PC-9 (cell line): ENCODE data around the gene RSF1. TPM values are rescaled to one million over a fixed set of nuclear protein-coding genes. Genes with fewer than 3 reads are reported as not detected.

Source experiments
- BruUV-seq: library from RNA; stranded (reverse); fragments of 400-500 nt; replicated peaks from 2 replicates; lab custom pipeline; 2021; lab: Mats Ljungman, UMichigan
- CTCF ChIA-PET: fragments of 300-600 bp; sonication (Branson Sonifier 250); formaldehyde crosslinking; loops from one replicate; lab custom pipeline; 2022; ENCODE audit warnings: antibody characterized with exemption; lab: Charles Lee
- POLR2A ChIA-PET: fragments of 300-600 bp; sonication (Branson Sonifier 250); formaldehyde crosslinking; loops from one replicate; lab custom pipeline; 2022; ENCODE audit warnings: antibody characterized with exemption; ENCODE audit not compliant: unreplicated experiment; lab: Charles Lee
- DNase-seq, 2 experiments: peaks; one replicate each; pipeline versions ENCODE4 v3.0.0 to v3.0.0-alpha.2; 2015 to 2022; ENCODE audit warnings: mixed read lengths in 1 of 2
- H2AFZ ChIP-seq: fragments of 200-600 bp; sonication (generic); 2 replicates; pipeline ENCODE4 v1.8.1; 2017; ENCODE audit warnings: antibody characterized with exemption
- H3F3A ChIP-seq: fragments of 200-600 bp; sonication (generic); 2 replicates; pipeline ENCODE4 v1.8.1; 2017; ENCODE audit warnings: antibody characterized with exemption, mild to moderate bottlenecking, low read depth; ENCODE audit not compliant: insufficient read depth
- H3K27ac ChIP-seq: fragments of 200-600 bp; sonication (generic); 2 replicates; pipeline ENCODE4 v1.6.1; 2016; ENCODE audit warnings: mixed run types
- H3K27me3 ChIP-seq: fragments of 200-600 bp; sonication (generic); 2 replicates; pipeline ENCODE4 v1.6.1; 2016; ENCODE audit warnings: low read depth, mixed run types; ENCODE audit not compliant: insufficient read depth
- H3K36me3 ChIP-seq: fragments of 200-600 bp; sonication (generic); 2 replicates; pipeline ENCODE4 v1.6.1; 2016; ENCODE audit warnings: low read depth, mixed run types
- H3K4me1 ChIP-seq: fragments of 200-600 bp; sonication (generic); replicated peaks from 2 replicates; pipeline ENCODE4 v1.6.1; 2016; ENCODE audit warnings: mixed run types; ENCODE audit not compliant: insufficient read depth
- H3K4me2 ChIP-seq: fragments of 200-600 bp; sonication (generic); 2 replicates; pipeline ENCODE4 v1.6.1; 2017; ENCODE audit warnings: mixed run types
- H3K4me3 ChIP-seq: fragments of 200-600 bp; sonication (generic); 2 replicates; pipeline ENCODE4 v1.6.1; 2016; ENCODE audit warnings: mixed run types
- H3K79me2 ChIP-seq: fragments of 200-600 bp; sonication (generic); 2 replicates; pipeline ENCODE4 v1.6.1; 2017; ENCODE audit warnings: low read depth, mixed run types
- H3K9me2 ChIP-seq: fragments of 200-600 bp; sonication (generic); 2 replicates; pipeline ENCODE4 v1.8.1; 2017; ENCODE audit warnings: mild to moderate bottlenecking; ENCODE audit not compliant: insufficient read depth
- H3K9me3 ChIP-seq: fragments of 200-600 bp; sonication (generic); 2 replicates; pipeline ENCODE4 v1.8.1; 2016; ENCODE audit warnings: low read depth; ENCODE audit not compliant: insufficient read depth
- H4K20me1 ChIP-seq: fragments of 200-600 bp; sonication (generic); 2 replicates; pipeline ENCODE4 v1.8.1; 2017; ENCODE audit not compliant: insufficient read depth
- EZH2 ChIP-seq: fragments of 200-600 bp; sonication (generic); IDR thresholded peaks from 2 replicates; pipeline ENCODE4 v1.8.0; 2017; ENCODE audit warnings: antibody characterized with exemption, low read depth
- intact Hi-C: fragments of 100-400 bp; cut with micrococcal nuclease; formaldehyde crosslinking; loops from one replicate; pipeline ENCODE4 v1.10.0; 2022; ENCODE audit not compliant: unreplicated experiment
- total RNA-seq: library from RNA; stranded (reverse); gene quantifications from 2 replicates; pipeline ENCODE4 v1.2.3, GENCODE V29; 2021
- TF ChIP-seq, protein P1 (sequence below): fragments of 200-600 bp; sonication (generic); conservative IDR thresholded peaks from 2 replicates; pipeline ENCODE4 v1.6.1; 2017; ENCODE audit warnings: mixed run types, antibody characterized with exemption, mild to moderate bottlenecking, moderate library complexity

Gene RSF1
- total RNA-seq, 1 experiment from 2014 or later: 110 TPM

DNA sequence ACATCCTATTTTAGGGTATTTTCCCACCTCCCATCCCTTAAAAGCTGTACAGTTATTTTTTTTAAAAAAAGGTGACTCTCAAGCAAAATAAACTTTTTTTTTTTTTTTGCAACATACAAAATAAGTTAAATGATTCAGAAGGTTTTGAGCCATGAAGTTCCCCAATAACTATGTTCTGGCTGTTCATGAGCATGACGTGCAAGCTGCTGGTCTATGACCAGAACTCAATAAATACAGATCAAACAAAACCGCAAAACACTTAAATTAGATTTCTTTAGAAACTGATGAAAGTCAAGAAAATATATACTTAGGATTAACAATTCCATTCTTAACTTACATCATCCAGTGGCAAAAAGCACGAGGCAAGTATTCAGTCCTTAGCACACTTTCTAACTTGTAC lies 158.9 kb downstream of the RSF1 start:
- H4K20me1 ChIP-seq: no peaks in the 10 kb centered on the region
- H3K4me1 ChIP-seq: no peaks in the 10 kb centered on the region
- no peak overlapping the region for H3K27ac ChIP-seq
- H2AFZ ChIP-seq: no peak overlapping the region
- H3F3A ChIP-seq: peaks cover 16% of the 10 kb centered on the region; the same call in 1 of the 2 replicates
- no peak overlapping the region for H3K4me3 ChIP-seq
- no peak for DNase-seq
- BruUV-seq: no TSS peak
- no peaks in the 10 kb centered on the region for H3K9me3 ChIP-seq
- ChIA-PET POLR2A (interaction anchor here (0.6 kb wide), 1 partner anchor 460 kb away, joined by 3 read pairs; no protein-coding TSS in a partner anchor), CTCF (no interaction called here)
- H3K4me2 ChIP-seq: no peak overlapping the region
- peaks cover 9% of the 10 kb centered on the region; the same call in 1 of the 2 replicates for H3K36me3 ChIP-seq
- H3K27me3 ChIP-seq: no peaks in the 10 kb centered on the region
- TF ChIP-seq, protein P1, sequence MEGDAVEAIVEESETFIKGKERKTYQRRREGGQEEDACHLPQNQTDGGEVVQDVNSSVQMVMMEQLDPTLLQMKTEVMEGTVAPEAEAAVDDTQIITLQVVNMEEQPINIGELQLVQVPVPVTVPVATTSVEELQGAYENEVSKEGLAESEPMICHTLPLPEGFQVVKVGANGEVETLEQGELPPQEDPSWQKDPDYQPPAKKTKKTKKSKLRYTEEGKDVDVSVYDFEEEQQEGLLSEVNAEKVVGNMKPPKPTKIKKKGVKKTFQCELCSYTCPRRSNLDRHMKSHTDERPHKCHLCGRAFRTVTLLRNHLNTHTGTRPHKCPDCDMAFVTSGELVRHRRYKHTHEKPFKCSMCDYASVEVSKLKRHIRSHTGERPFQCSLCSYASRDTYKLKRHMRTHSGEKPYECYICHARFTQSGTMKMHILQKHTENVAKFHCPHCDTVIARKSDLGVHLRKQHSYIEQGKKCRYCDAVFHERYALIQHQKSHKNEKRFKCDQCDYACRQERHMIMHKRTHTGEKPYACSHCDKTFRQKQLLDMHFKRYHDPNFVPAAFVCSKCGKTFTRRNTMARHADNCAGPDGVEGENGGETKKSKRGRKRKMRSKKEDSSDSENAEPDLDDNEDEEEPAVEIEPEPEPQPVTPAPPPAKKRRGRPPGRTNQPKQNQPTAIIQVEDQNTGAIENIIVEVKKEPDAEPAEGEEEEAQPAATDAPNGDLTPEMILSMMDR: no peak
- TF ChIP-seq EZH2: no peak
- no peaks in the 10 kb centered on the region for H3K9me2 ChIP-seq
- intact Hi-C loops: no loop called here
- no peaks in the 10 kb centered on the region for H3K79me2 ChIP-seq

DNA sequence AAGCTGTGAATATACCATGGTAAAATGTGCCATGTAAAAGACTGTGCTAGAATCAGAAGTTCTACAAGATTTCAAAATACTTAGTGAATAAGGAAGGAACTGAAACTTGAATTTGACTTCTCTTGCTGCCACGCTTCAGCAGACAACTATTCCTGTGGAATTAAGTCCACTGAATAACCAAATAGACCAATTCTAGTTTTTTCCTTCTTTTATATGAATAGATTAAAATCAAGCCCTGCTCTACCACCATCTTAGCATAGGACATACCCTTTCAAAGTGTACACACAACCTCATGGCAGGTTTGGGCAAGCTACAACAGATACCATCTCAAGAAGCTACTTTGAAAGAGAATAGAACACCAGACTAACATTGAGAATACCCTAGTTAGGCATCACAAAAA lies 159.6 kb downstream of the RSF1 start:
- Histone ChIP-seq H2AFZ (no peak overlapping the region), H3K9me3 (no peaks in the 10 kb centered on the region), H3K27me3 (no peaks in the 10 kb centered on the region), H3K9me2 (no peaks in the 10 kb centered on the region), H3K36me3 (peaks cover 9% of the 10 kb centered on the region; the same call in 1 of the 2 replicates), H3K4me3 (no peak overlapping the region), H3K79me2 (no peaks in the 10 kb centered on the region), H3F3A (peaks cover 16% of the 10 kb centered on the region; the same call in 1 of the 2 replicates), H3K4me2 (no peak overlapping the region), H4K20me1 (no peaks in the 10 kb centered on the region), H3K27ac (no peak overlapping the region), H3K4me1 (no peaks in the 10 kb centered on the region)
- TF ChIP-seq, protein P1: no peak
- no peak for TF ChIP-seq EZH2
- ChIA-PET CTCF (no interaction called here), POLR2A (interaction anchor here (0.6 kb wide), 1 partner anchor 904 kb away, joined by 10 read pairs; no protein-coding TSS in a partner anchor)
- BruUV-seq: no TSS peak
- DNase-seq: no peak
- intact Hi-C loops: no loop called here

DNA sequence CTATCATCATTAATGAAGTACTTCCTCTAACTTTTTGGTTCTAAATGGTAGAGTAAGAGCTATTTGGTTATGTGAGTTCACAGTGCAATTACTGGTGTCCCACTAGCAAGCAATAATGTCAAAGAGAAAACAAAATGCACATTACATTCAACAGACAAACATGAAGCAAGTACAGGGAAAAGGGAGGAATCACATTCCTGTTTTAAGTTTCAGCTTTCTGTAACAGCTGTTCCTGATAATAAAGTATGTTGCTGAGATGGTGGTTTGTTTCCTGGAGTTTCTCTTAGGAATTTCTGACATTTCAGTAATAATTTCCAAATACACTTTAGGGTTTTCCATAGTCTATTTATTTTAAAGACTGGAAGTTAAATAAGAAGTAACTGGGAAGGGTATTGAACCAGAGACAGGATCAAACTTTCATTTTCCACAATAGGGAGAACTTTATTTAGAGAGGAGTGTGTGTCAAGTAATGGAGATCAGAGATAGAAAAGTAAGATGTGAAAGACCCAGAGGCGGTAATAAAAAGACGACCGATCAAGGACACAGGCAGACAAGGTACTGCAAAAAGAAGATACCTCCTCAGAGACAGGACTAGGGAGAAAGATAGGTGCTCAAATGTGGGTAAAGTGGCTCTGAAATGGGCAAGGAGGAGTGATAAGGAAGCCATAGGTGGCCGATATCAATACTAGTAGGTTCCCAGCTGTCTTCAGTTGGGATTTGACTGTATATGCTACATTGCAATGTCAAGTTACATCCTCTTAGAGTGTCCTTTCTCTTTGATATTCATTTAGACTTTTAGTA lies 162.1 kb downstream of the RSF1 start:
- Histone ChIP-seq H3K27me3 (no peaks in the 10 kb centered on the region), H3K9me2 (no peaks in the 10 kb centered on the region), H3K4me2 (no peak overlapping the region), H3K9me3 (no peaks in the 10 kb centered on the region), H3K36me3 (no peaks in the 10 kb centered on the region), H3K79me2 (no peaks in the 10 kb centered on the region), H4K20me1 (no peaks in the 10 kb centered on the region), H3K27ac (no peak overlapping the region), H3F3A (peaks cover 10% of the 10 kb centered on the region; the same call in 1 of the 2 replicates), H3K4me3 (no peak overlapping the region), H3K4me1 (no peaks in the 10 kb centered on the region), H2AFZ (no peak overlapping the region)
- DNase-seq: no peak
- intact Hi-C loops: no loop called here
- TF ChIP-seq, protein P1: no peak
- no peak for TF ChIP-seq EZH2
- no TSS peak for BruUV-seq
- POLR2A ChIA-PET: no interaction called here
- CTCF ChIA-PET: interaction anchor here (0.6 kb wide), 1 partner anchor 915 kb away, joined by 4 read pairs; no protein-coding TSS in a partner anchor
